Myometrial cell (primary cell): ENCODE results near the gene KIAA1143. TPM values are rescaled to one million over a fixed set of nuclear protein-coding genes. Genes with fewer than 3 reads are reported as not detected.

Source experiments
- total RNA-seq: library from RNA; depleted of rRNA; stranded (reverse); fragments of >200 nt; gene quantifications from 2 replicates; pipeline ENCODE4 v1.2.3, GENCODE V29; 2015

KIAA1143 gene
- total RNA-seq, result 13.3 and 16.8 TPM in 2 replicates

DNA sequence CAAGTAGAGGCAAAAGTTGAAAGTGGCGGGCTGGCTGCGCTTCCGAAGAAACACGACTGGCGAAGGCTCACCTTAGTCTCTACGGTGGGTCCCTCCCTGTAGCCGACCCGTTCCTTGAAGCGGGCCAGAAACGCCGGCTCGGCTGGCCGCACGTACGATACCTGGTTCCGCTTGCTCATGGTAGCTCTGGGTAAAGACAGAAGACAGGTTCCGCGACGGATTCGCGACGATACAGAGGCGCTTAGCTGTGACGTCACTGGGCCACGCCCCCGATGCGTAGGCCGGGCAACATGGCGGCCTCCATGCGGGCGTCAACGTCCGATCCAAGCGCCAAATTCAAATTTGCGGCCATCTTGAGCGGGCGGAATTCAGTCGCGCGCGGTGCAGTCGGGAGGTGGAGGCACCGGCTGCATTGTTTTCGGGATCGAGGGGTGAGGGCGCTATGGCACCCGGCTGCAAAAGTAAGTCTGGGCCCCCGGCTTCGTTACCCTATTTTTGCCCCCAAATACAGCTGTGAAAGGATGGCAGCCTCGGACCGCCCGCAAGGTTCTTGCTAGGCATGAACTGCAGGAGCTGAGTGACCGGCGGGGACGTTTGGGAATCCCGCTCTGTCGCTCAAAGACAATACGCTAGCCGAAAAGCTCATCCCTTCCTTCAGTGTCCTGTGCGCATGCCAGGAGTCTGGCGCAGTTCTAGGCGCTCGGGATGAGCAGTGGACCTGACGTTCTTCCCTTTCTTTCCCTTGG is at the start of gene KIAA1143, which contains the start of gene KIF15:
KIAA1143 (minus strand) TSS at position 196 of the 746 bp plus-strand sequence; CDS start at position 179, 17 bp downstream.
KIF15 (plus strand) TSS at position 371 of the 746 bp plus-strand sequence; CDS start at position 443, 72 bp downstream.

GRCh38 chr3:44729384-44729910 is 32.0 kb downstream of the KIAA1143 start, which contains the start of gene ZNF501:
Gene ZNF501 (plus strand): TSS chr3:44729635. CDS start chr3:44734422, 4,787 bp downstream.

DNA sequence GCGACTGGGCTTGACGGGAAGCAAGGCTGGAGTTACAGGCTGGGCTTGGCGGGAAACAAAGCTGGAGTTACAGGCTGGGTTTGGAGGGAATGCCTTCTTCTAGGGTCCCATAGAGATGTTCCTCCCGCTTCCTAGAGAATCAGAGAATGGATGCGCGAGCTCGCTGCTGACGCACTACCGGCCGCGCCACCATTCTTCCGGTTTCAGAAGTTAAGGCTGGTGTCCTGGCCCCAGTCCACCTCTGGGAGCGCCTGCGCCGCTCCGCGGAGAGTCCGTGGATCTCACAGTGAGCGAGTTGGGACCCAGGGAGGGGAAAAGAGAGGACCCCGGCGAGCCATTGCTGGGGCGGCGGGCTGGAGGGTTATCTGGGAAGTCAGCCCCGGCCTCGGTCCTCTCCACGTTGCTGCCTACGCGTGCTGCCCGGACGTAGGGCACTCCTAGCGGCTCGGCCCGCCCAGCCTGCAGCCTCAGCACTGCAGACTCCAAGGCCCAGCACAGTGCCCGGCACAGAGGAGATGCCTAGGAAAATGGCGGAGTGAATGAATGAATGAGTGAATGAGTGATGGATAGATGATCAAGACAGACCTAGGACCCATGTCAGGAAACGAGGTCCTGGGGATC is 48.9 kb downstream of the KIAA1143 start, which contains the start of gene ZNF502:
ZNF502 (plus strand) TSS at position 206 of the 621 bp plus-strand sequence. CDS start 7,602 bp downstream, outside the sequence.

Other genes with a start within 250 kb of the KIAA1143 start
- 4.9 and 5.7 TPM in 2 replicates for gene ZKSCAN7, start 206.4 kb downstream of the KIAA1143 start, total RNA-seq
- gene ZNF660, start 176.7 kb downstream of the KIAA1143 start, total RNA-seq, result 0.29 and 0.71 TPM in 2 replicates
- 5.8 and 8.7 TPM in 2 replicates for gene ZNF197, start 136.6 kb downstream of the KIAA1143 start, total RNA-seq
- 5.7 and 9.5 TPM in 2 replicates for gene ZNF35, start 112.9 kb downstream of the KIAA1143 start, total RNA-seq
- gene ZNF502, start 49.0 kb downstream of the KIAA1143 start, total RNA-seq, result 0.86 and 2.1 TPM in 2 replicates
- 3.5 and 4.3 TPM in 2 replicates for gene ZNF501, start 32.0 kb downstream of the KIAA1143 start, total RNA-seq
- 7.8 and 8.9 TPM in 2 replicates for gene KIF15, start 175 bp upstream of the KIAA1143 start, total RNA-seq
- gene TMEM42, start 100.3 kb upstream of the KIAA1143 start, total RNA-seq, result 19.6 and 34.6 TPM in 2 replicates
- gene TGM4, start 113.0 kb upstream of the KIAA1143 start, total RNA-seq, result under 0.01 TPM in 1 of 2 replicates, not detected in the other
- gene ZDHHC3, start 214.6 kb upstream of the KIAA1143 start, total RNA-seq, result 51.7 and 53.3 TPM in 2 replicates
- 59.1 and 80.1 TPM in 2 replicates for gene EXOSC7, start 214.6 kb upstream of the KIAA1143 start, total RNA-seq